B cell (primary cell): ENCODE results near the gene TEAD3. TPM values are rescaled to one million over a fixed set of nuclear protein-coding genes. Genes with fewer than 3 reads are reported as not detected.
"Not testable (repeated sequence)": the region's sequence is repeated elsewhere in the genome, so short reads cannot be mapped to it uniquely, and the experiment has no call there.

Experiments used
- ATAC-seq: fragments of 200-7000 bp; cut with Tn5 transposase; one replicate; pipeline ENCODE4 v1.10.0; 2021; ENCODE audit warnings: low read depth, mild to moderate bottlenecking, moderate number of reproducible peaks, moderate library complexity
- CTCF ChIA-PET: fragments of 350-600 bp; sonication (Branson Sonifier 250); formaldehyde crosslinking; loops from one replicate; lab custom pipeline; 2021; ENCODE audit warnings: antibody characterized with exemption, inconsistent platforms; lab: Charles Lee
- POLR2A ChIA-PET: fragments of 350-600 bp; sonication (Branson Sonifier 250); formaldehyde crosslinking; loops from one replicate; lab custom pipeline; 2021; ENCODE audit warnings: antibody characterized with exemption; lab: Charles Lee
- DNase-seq: peaks from one replicate; pipeline ENCODE4 v3.0.0; 2013
- H2AFZ ChIP-seq: 2 replicates; pipeline ENCODE4 v1.6.1; 2012; ENCODE audit warnings: mild to moderate bottlenecking, low read depth, low read length; ENCODE audit not compliant: insufficient read depth, poor library complexity, severe bottlenecking
- H3K27ac ChIP-seq, 2 donors: 1 replicate in 1 of 2; 2 replicates in 1 of 2; pipeline ENCODE4 v1.5.1; 2012 to 2013; ENCODE audit warnings: low read length in 2 of 2, mild to moderate bottlenecking in 2 of 2, moderate library complexity in 1 of 2
- H3K27me3 ChIP-seq, 4 experiments: fragments of 200-600 bp in 1 of 4; sonication (generic) in 1 of 4; replicated peaks in 1 of 4; 1 replicate in 2 of 4; 2 replicates in 2 of 4; pipeline versions ENCODE4 v1.6.1 to v1.7.0; 2013 to 2016; ENCODE audit warnings: low read length in 3 of 4, mild to moderate bottlenecking in 2 of 4, mixed read lengths in 1 of 4, moderate library complexity in 1 of 4; ENCODE audit not compliant: insufficient read depth in 4 of 4, control insufficient read depth in 3 of 4; ENCODE audit errors: control extremely low read depth in 1 of 4
- H3K36me3 ChIP-seq, 2 experiments: replicated peaks in 1 of 2; 1 replicate in 1 of 2; 2 replicates in 1 of 2; pipeline versions ENCODE4 v1.6.1 to v1.7.1; 2013; ENCODE audit warnings: low read length in 1 of 2; ENCODE audit not compliant: insufficient read depth in 2 of 2, control insufficient read depth in 1 of 2; ENCODE audit errors: control extremely low read depth in 1 of 2, extremely low read depth in 1 of 2
- H3K4me1 ChIP-seq, 2 donors: fragments of 200-600 bp in 1 of 2; sonication (generic) in 1 of 2; 1 replicate in 1 of 2; 2 replicates in 1 of 2; pipeline versions ENCODE4 v1.5.1 to v1.6.1; 2013 to 2017; ENCODE audit warnings: low read length in 2 of 2; ENCODE audit not compliant: control insufficient read depth in 2 of 2, insufficient read depth in 2 of 2
- H3K4me2 ChIP-seq: replicated peaks from 2 replicates; pipeline ENCODE3; 2012; ENCODE audit warnings: mild to moderate bottlenecking, low read depth, low read length; ENCODE audit not compliant: poor library complexity, severe bottlenecking
- H3K4me3 ChIP-seq, 5 experiments: fragments of 200-600 bp in 1 of 5; sonication (generic) in 1 of 5; 1 replicate in 3 of 5; 2 replicates in 2 of 5; pipeline versions ENCODE4 v1.5.1 to v1.7.0; 2011 to 2016; ENCODE audit warnings: low read length in 4 of 5, mild to moderate bottlenecking in 4 of 5, low read depth in 2 of 5, control low read depth in 1 of 5, moderate library complexity in 1 of 5; ENCODE audit not compliant: insufficient read depth in 1 of 5; ENCODE audit errors: control extremely low read depth in 1 of 5, extremely low read depth in 1 of 5
- H3K79me2 ChIP-seq: fragments of 200-600 bp; sonication (generic); one replicate; pipeline ENCODE4 v1.6.0; 2016; ENCODE audit warnings: low read length; ENCODE audit not compliant: control insufficient read depth, insufficient read depth
- H3K9ac ChIP-seq: fragments of 200-600 bp; sonication (generic); 2 replicates; pipeline ENCODE4 v1.6.1; 2017; ENCODE audit warnings: mild to moderate bottlenecking, low read length, moderate library complexity
- H3K9me3 ChIP-seq, 3 donors: one replicate each; pipeline versions ENCODE4 v1.6.1 to v1.7.1; 2013; ENCODE audit warnings: low read length in 2 of 3; ENCODE audit not compliant: control insufficient read depth in 2 of 3, insufficient read depth in 1 of 3; ENCODE audit errors: control extremely low read depth in 1 of 3
- H4K20me1 ChIP-seq: 2 replicates; pipeline ENCODE4 v1.6.0; 2012; ENCODE audit warnings: mild to moderate bottlenecking, low read length; ENCODE audit not compliant: insufficient read depth, control insufficient read depth, poor library complexity, severe bottlenecking
- H3K27ac Mint-ChIP-seq: one replicate; pipeline ENCODE4 v1.8.0; 2021; ENCODE audit warnings: mixed read lengths
- H3K27me3 Mint-ChIP-seq: one replicate; pipeline ENCODE4 v1.8.0; 2021; ENCODE audit warnings: mixed read lengths
- H3K4me1 Mint-ChIP-seq: one replicate; pipeline ENCODE4 v1.8.0; 2021; ENCODE audit warnings: mixed read lengths
- H3K4me3 Mint-ChIP-seq: one replicate; pipeline ENCODE4 v1.8.0; 2021; ENCODE audit warnings: mixed read lengths
- H3K9me3 Mint-ChIP-seq: one replicate; pipeline ENCODE4 v1.8.0; 2022; ENCODE audit warnings: mixed read lengths; ENCODE audit not compliant: insufficient read depth
- EZH2 ChIP-seq: IDR thresholded peaks from 2 replicates; pipeline ENCODE4 v1.6.1; 2012; ENCODE audit warnings: borderline replicate concordance, low read depth, mild to moderate bottlenecking, moderate library complexity, low read length; ENCODE audit not compliant: insufficient read depth, poor library complexity, severe bottlenecking
- WGBS: methylation state at CpG from one replicate; pipeline ENCODE4 v1.1.5; 2013; ENCODE audit warnings: missing lambda C conversion rate; ENCODE audit not compliant: insufficient coverage; 5-methylcytosine and 5-hydroxymethylcytosine counted together
- intact Hi-C: fragments of 100-400 bp; cut with micrococcal nuclease; formaldehyde crosslinking; loops from one replicate; pipeline ENCODE4 v1.10.0; 2022
- polyA plus RNA-seq: library from polyadenylated mRNA; depleted of rRNA; stranded (reverse); fragments of >200 nt; gene quantifications from 2 replicates; pipeline ENCODE4 v1.2.3, GENCODE V29; 2012
- total RNA-seq, 2 donors: library from RNA; stranded (reverse); fragments of 120-200 nt in 1 of 2; gene quantifications; 1 replicate in 1 of 2; 2 replicates in 1 of 2; pipeline versions ENCODE4 v1.2.3 to v1.2.4, GENCODE V29; 2013 to 2022
- TF ChIP-seq, protein P1 (sequence below): fragments of 200-600 bp; IDR thresholded peaks from one replicate; pipeline ENCODE4 v1.8.0; 2022; ENCODE audit warnings: antibody characterized with exemption, mild to moderate bottlenecking

The TEAD3 gene
- total and polyA plus RNA-seq, 2 donors (not counting 1 experiment from before 2014, with no cell fraction given) = 0.17 TPM; not detected in 1

GRCh38 chr6:35541836-35542235 lies 45.0 kb upstream of the TEAD3 start:
- no peak overlapping the region for H3K9ac ChIP-seq
- H4K20me1 ChIP-seq = no peaks in the 10 kb centered on the region
- no peaks in the 10 kb centered on the region for H3K36me3 ChIP-seq
- H3K4me1 ChIP-seq = no peaks in the 10 kb centered on the region
- Mint-ChIP-seq H3K27me3 (no peaks in the 10 kb centered on the region), H3K27ac (no peak overlapping the region), H3K4me3 (no peak overlapping the region), H3K4me1 (no peaks in the 10 kb centered on the region), H3K9me3 (no peaks in the 10 kb centered on the region)
- no peak for TF ChIP-seq EZH2
- TF ChIP-seq, protein P1, sequence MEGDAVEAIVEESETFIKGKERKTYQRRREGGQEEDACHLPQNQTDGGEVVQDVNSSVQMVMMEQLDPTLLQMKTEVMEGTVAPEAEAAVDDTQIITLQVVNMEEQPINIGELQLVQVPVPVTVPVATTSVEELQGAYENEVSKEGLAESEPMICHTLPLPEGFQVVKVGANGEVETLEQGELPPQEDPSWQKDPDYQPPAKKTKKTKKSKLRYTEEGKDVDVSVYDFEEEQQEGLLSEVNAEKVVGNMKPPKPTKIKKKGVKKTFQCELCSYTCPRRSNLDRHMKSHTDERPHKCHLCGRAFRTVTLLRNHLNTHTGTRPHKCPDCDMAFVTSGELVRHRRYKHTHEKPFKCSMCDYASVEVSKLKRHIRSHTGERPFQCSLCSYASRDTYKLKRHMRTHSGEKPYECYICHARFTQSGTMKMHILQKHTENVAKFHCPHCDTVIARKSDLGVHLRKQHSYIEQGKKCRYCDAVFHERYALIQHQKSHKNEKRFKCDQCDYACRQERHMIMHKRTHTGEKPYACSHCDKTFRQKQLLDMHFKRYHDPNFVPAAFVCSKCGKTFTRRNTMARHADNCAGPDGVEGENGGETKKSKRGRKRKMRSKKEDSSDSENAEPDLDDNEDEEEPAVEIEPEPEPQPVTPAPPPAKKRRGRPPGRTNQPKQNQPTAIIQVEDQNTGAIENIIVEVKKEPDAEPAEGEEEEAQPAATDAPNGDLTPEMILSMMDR = no peak
- no peak overlapping the region for H3K4me3 ChIP-seq
- peaks cover 0 to 2% (median 0%) of the 10 kb centered on the region in 4 experiments for H3K27me3 ChIP-seq
- ChIA-PET CTCF (interaction anchor here (1.1 kb wide), 1 partner anchor 10 kb away, joined by 3 read pairs; no protein-coding TSS in a partner anchor), POLR2A (no interaction called here)
- intact Hi-C loops = no loop called here
- peaks cover 0 to 7% (median 2%) of the 10 kb centered on the region in 3 donors for H3K9me3 ChIP-seq
- no peak overlapping the region for H3K4me2 ChIP-seq
- ATAC-seq (no peak), DNase-seq (no peak)
- H3K27ac ChIP-seq = no peak overlapping the region
- H3K79me2 ChIP-seq = no peaks in the 10 kb centered on the region
- no peak overlapping the region for H2AFZ ChIP-seq
- WGBS = 88% methylated on average over 1 of the region's 2 CpGs

GRCh38 chr6:35539223-35539622 lies 42.3 kb upstream of the TEAD3 start:
- Mint-ChIP-seq H3K4me1 (no peaks in the 10 kb centered on the region), H3K9me3 (no peaks in the 10 kb centered on the region), H3K4me3 (no peak overlapping the region), H3K27me3 (peaks cover 8% of the 10 kb centered on the region), H3K27ac (no peak overlapping the region)
- CTCF ChIA-PET = no interaction called here
- no peak for TF ChIP-seq EZH2
- TF ChIP-seq, protein P1 = no peak
- WGBS = no CpG with 5 or more reads among the region's 3 CpGs
- Histone ChIP-seq H3K79me2 (no peaks in the 10 kb centered on the region), H3K27ac (no peak overlapping the region), H3K9me3 (peaks cover 0 to 7% (median 2%) of the 10 kb centered on the region in 3 donors), H3K4me3 (no peak overlapping the region), H4K20me1 (no peaks in the 10 kb centered on the region), H3K4me2 (no peak overlapping the region), H3K27me3 (peaks cover 0 to 2% (median 0%) of the 10 kb centered on the region in 4 experiments), H3K4me1 (no peaks in the 10 kb centered on the region), H2AFZ (no peak overlapping the region), H3K9ac (no peak overlapping the region), H3K36me3 (no peaks in the 10 kb centered on the region)
- ATAC-seq (no peak), DNase-seq (no peak)
- intact Hi-C loops = no loop called here
- POLR2A ChIA-PET = no interaction called here

GRCh38 chr6:35535847-35536246 lies 39.0 kb upstream of the TEAD3 start:
- H4K20me1 ChIP-seq, H3K9ac ChIP-seq, ATAC-seq, H3K4me1 Mint-ChIP-seq, POLR2A ChIA-PET, H3K27me3 ChIP-seq, H3K27ac ChIP-seq, H3K4me3 Mint-ChIP-seq, intact Hi-C loops, DNase-seq, CTCF ChIA-PET, H3K4me3 ChIP-seq, H3K9me3 ChIP-seq, H3K36me3 ChIP-seq, H3K9me3 Mint-ChIP-seq, H2AFZ ChIP-seq, H3K4me2 ChIP-seq, H3K27ac Mint-ChIP-seq, H3K79me2 ChIP-seq, H3K4me1 ChIP-seq: not testable (repeated sequence)
- WGBS = 87% methylated on average over 3 of the region's 6 CpGs
- peaks cover 19% of the 10 kb centered on the region for H3K27me3 Mint-ChIP-seq
